GM19467 (cell line): Measurements from ENCODE around the gene KRTAP9-1.
"Not testable (repeated sequence)": the region's sequence is repeated elsewhere in the genome, so short reads cannot be mapped to it uniquely, and the experiment has no call there.

ENCODE experiments used
- ATAC-seq: cut with Tn5 transposase; IDR thresholded peaks from one replicate; pipeline ENCODE4 v1.9.1; 2021; ENCODE audit warnings: mild to moderate bottlenecking, moderate library complexity; ENCODE audit not compliant: unreplicated experiment

The KRTAP9-1 gene

GRCh38 chr17:41189837-41190318 is at the start of gene KRTAP9-1:
KRTAP9-1 (plus strand) TSS chr17:41189887; CDS start chr17:41189887, 0 bp downstream.
- not testable (repeated sequence) for ATAC-seq

DNA sequence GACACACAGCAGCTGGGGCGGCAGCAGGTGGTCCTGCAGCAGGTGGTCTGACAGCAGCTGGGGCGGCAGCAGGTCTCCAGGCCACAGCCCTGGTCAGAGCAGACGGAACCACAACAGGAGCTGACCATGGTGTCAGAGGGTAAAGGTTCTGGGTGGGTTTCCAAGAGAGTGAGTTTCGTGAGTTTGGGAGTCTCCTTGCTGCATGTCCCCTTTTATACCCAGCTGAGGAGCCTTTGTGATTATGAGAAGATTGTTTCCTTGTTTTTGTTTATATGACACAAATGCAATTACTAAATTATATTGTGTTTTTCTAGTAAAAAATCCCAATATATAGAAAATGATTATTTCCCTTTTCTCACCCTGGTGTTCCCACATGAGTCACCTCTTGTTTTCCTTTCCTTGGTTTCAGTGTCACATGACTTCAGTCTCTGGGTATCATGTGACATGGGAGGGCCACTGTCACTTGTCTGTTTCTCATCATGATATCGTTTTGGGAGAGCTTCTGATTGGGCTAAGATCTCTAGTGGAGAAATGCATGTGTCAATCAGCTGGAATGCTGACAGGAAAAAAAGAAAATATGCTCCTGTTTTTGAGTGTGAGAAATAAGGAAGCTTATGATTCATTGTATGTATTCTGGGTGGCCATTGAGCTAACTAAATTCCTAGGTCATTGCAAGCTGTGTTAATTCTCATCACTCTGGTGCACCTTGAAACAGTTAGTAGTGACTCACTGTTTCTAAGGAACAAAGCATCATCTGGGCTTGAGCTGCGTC is 49.1 kb upstream of the KRTAP9-1 start, which contains the start of gene KRTAP4-6:
Gene KRTAP4-6, minus strand, starts transcription at position 185 of the 772 bp plus-strand sequence. Its CDS starts 57 bp downstream, at position 128.
- ATAC-seq, result no peak

DNA sequence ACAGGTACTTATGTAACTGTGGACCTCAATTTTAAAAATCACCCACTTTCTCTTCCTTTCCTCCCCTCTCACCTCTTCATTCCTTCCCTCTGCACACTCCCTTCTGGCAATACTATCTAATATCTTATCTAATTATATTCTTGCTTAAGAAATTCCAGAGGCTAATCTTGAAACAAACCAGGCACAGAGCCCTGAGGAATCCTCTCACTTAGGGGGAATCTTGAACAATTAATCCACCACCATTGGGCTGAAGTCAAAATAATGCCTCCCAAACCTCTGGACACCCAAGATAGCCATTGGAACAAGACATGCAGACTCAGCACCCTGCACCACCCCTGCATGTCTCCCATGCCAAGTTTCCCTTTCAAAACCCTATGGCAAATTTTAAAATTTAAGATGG is 48.3 kb upstream of the KRTAP9-1 start:
- ATAC-seq, result no peak

DNA sequence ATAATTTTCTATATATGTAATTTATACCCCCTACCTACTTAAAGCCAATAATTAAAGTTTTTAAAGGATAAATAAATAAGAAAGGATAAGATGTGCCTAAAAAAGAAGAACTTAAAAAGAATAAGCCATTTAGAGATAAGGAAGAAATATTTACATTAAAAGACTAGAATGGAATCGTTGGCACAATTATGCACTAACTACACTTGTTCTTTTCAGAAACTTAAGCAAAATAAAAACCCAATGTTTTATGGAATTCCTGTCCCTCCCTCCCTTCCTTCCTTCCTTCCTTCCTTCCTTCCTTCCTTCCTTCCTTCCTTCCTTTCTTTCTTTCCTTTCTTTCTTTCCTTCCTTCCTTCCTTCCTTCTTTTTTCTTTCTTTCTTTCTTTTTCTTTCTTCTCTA is 44.8 kb upstream of the KRTAP9-1 start:
- ATAC-seq, result no peak

- no peak for ATAC-seq
Observed at GRCh38 chr17:41145261-41145660, 44.4 kb upstream of the KRTAP9-1 start.

DNA sequence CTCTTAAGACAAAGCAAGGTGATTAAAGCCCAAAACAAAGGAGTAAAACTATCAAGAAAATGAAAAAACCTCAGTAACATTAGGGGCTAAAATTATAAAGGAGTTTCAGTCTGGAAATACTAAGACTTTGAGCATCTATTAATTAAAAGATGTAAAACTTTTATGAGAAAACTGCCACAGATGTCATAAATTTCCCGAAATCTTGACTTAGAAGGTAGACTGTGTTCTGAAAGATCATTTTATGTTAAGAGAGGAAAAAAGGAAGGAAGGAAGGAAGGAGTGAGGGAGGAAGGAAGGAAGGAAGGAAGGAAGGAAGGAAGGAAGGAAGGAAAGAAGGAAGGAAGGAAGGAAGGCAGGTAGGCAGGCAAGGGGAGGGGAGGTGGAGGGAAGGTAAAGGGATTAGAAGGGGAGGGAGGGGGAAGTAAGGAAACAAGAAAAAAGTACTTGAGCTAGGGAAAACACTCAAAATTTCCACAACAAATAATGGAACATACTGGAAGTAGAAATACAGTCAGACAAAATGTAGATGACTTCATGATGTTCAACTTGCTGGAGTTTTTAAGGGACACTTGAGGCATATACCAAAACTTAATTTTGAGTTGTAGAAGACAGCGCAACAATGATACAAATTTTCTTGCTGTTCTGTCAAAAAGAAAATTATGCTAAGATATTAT is 42.0 kb upstream of the KRTAP9-1 start:
- ATAC-seq, result no peak

DNA sequence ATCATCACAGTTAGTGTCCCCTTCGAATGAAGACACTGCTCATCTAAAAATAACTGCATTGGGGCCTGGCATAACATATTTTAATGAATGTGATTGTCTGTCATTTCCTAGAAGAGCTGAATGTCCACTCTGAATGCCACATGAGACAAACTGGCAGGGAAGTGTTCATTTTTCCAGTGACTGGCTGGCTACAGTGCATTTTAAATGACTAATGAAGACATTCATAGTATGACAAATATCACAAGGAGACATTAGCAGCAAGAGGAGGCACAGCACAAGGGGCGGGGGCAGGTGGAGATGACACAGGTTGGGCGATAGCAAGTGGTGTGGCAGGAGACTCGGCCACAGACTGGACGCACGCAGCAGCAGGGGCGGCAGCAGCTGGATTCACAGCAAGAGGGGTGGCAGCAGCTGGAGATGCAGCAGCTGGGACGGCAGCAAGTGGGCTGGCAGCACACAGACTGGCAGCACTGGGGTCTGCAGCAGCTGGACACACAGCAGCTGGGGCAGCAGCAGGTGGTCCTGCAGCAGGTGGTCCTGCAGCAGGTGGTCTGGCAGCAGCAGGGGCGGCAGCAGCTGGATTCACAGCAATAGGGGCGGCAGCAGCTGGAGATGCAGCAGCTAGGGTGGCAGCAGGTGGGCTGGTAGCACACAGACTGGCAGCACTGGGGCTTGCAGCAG is 40.6 kb upstream of the KRTAP9-1 start:
- ATAC-seq, result not testable (repeated sequence)

DNA sequence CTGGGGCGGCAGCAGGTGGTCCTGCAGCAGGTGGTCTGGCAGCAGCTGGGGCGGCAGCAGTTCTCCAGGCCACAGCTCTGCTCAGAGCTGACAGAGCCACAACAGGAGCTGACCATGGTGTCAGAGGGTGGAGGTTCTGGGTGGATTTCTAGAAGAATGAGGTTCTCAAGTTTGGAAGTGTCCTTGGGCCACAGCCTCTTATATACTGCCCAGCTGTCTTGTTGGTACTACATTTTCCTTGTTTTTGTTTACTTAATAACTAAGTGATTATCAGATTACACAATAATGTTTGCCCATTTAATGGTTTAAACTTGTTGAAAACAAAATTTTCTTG is 40.1 kb upstream of the KRTAP9-1 start, which contains the start of gene KRTAP4-5:
Gene KRTAP4-5, minus strand, starts transcription at position 174 of the 334 bp plus-strand sequence. Its CDS starts 58 bp downstream, at position 116.
- ATAC-seq, result no peak

DNA sequence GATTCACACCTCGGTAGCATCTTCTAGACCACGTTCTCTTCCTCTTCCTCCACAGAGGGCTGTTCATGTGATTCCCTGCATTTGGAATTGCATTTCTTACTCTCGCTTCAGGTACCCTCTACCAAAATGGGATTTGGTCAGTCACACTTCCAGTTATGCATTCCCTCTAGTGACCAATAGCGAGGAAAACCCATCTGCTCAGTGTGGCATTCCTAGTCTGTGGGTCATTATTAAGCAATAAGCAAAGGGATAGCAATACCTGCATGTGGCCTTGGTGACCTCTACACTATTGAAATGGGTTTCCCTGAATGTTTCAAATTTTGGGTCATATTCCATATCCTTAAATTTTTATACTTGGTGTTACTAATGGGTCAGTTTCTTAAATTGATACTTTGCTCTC is 39.7 kb upstream of the KRTAP9-1 start:
- no peak for ATAC-seq

DNA sequence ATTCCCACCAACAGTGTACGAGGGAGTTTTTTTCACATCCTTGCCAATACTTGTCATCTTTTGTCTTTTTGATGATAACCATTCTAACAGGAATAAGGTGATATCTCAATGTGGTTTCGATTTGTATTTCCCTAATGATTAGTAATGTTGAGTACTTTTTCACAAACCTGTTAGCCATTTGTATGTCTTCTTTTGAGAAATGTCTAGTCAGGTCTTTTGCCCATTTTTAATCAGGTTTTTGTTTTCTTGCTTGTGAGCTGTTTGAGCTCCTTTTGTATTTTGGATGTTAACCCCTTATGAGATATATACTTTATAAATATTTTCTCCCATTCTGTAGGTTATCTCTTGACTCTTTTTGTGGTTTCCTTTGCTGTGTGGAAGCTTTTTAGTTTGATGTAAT is 38.2 kb upstream of the KRTAP9-1 start:
- ATAC-seq, result no peak

GRCh38 chr17:41153856-41154255 is 35.8 kb upstream of the KRTAP9-1 start:
- no peak for ATAC-seq

DNA sequence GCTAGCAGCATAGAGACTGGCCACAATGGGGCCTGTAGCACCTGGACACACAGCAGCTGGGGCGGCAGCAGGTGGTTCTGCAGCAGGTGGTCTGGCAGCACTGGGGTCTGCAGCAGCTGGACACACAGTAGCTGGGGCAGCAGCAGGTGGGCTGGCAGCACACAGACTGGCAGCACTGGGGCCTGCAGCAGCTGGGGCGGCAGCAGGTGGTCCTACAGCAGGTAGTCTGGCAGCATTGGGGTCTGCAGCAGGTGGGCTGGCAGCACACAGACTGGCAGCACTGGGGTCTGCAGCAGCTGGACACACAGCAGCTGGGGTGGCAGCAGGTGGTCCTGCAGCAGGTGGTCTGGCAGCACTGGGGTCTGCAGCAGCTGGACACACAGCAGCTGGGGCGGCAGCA is 29.5 kb upstream of the KRTAP9-1 start:
- not testable (repeated sequence) for ATAC-seq

- no peak for ATAC-seq
Observed at GRCh38 chr17:41160648-41161047, 29.0 kb upstream of the KRTAP9-1 start, which contains the start of gene KRTAP4-4. KRTAP4-4 (minus strand) TSS chr17:41160748; CDS start chr17:41160691, 57 bp downstream.

- no peak for ATAC-seq
Observed at GRCh38 chr17:41163828-41164227, 25.9 kb upstream of the KRTAP9-1 start.

GRCh38 chr17:41167561-41167960 is 22.1 kb upstream of the KRTAP9-1 start:
- no peak for ATAC-seq

GRCh38 chr17:41168121-41168520 is 21.6 kb upstream of the KRTAP9-1 start, which contains the start of gene KRTAP4-3:
KRTAP4-3 (minus strand) TSS chr17:41168221; CDS start chr17:41168172, 49 bp downstream.
- no peak for ATAC-seq

DNA sequence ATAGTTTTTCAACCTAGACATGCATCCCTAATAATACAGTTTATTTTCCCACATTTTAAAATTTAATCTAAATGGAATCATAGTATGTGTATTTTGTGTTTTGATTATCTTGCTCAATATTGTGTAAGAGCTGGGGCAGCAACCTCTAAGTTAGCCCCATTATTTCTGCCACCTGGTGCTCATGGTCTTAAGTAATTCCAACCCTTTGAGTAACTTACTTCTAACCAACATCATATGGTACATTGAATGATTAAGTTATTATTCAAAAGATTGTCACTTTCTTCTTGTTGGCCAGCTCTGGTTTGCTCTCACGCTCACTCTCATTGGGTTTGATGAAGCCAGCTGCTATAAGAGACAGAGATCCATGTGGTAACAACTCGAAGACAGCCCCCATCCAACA is 17.8 kb upstream of the KRTAP9-1 start:
- ATAC-seq, result no peak

DNA sequence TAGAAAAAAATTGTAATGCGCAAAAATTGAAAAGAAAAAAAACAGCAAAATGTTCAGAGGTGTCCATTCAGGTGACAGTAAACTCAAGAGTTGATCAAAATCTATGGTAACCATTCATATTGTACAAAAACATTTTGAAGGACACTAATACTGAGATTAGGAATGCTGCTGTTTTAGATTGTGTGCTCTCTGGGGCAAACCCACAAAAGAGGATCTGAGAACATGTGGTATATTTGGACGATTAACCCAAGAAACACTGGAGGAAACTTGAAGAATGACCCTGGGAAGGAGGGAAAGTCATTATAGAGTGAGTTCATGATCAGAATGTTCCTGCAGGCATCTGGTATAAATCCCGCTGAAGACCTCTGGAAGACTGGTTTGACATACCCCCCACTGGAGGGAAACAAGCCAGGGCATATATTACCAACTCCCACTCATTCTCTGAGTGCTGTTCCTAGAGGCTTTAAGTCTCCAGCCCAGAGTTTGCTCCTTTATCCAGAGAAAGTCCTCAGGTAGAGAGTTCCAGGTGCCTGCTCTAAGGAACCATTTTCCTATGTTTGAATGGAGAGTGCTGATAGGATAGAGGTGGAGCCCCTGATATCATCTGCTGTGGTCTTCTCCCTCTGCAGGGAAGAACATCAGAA is 12.8 kb upstream of the KRTAP9-1 start:
- ATAC-seq, result no peak

DNA sequence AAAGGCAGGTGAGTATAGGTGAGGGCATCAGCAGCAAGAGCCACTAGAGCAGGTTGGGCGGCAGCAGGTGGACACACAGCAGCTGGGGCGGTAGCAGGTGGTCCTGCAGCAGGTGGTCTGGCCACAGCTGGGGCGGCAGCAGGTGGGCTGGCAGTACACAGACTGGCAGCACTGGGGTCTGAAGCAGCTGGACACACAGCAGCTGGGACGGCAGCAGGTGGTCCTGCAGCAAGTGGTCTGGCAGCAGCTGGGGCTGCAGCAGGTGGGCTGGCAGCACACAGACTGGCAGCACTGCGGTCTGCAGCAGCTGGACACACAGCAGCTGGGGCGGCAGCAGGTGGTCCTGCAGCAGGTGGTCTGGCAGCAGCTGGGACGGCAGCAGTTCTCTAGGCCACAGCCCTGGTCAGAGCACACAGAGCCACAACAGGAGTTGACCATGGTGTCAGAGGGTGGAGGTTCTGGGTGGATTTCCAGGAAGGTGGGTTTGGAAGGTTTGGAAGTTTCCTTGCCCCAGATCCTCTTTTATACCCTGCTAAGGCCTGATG is 11.9 kb upstream of the KRTAP9-1 start, which contains the start of gene KRTAP4-2:
Gene KRTAP4-2, minus strand, starts transcription at position 495 of the 545 bp plus-strand sequence. Its CDS starts 57 bp downstream, at position 438.
- ATAC-seq, result no peak

- no peak for ATAC-seq
Observed at GRCh38 chr17:41178341-41178740, 11.3 kb upstream of the KRTAP9-1 start.
